SU-DHL-6 (cell line): ENCODE results near the gene ABCA12.

Experiments
- H2AFZ ChIP-seq: fragments of 200-600 bp; sonication (generic); 2 replicates; pipeline ENCODE4 v1.6.1; 2014; ENCODE audit warnings: low read depth, mild to moderate bottlenecking, moderate library complexity, mixed read lengths, antibody characterized with exemption, low read length; ENCODE audit not compliant: severe bottlenecking
- H3F3A ChIP-seq: fragments of 200-600 bp; shearing (Covaris generic); 2 replicates; pipeline ENCODE4 v1.6.0; 2016; ENCODE audit warnings: antibody characterized with exemption, mild to moderate bottlenecking; ENCODE audit not compliant: insufficient read depth
- H3K27ac ChIP-seq: fragments of 200-600 bp; sonication (generic); 2 replicates; pipeline ENCODE4 v1.5.1; 2016; ENCODE audit warnings: low read depth, mild to moderate bottlenecking, low read length, moderate library complexity, mixed read lengths
- H3K27me3 ChIP-seq: fragments of 200-600 bp; sonication (generic), shearing (Covaris generic); 2 replicates; pipeline ENCODE4 v1.6.0; 2014; ENCODE audit warnings: mild to moderate bottlenecking, low read length
- H3K36me3 ChIP-seq: fragments of 200-600 bp; sonication (generic); 2 replicates; pipeline ENCODE4 v1.6.1; 2014; ENCODE audit warnings: mild to moderate bottlenecking, low read length, mixed read lengths
- H3K4me2 ChIP-seq: fragments of 300-600, 200-600 bp; shearing (Covaris generic), sonication (generic); 2 replicates; pipeline ENCODE4 v1.6.0; 2014; ENCODE audit warnings: low read length, low read depth, mild to moderate bottlenecking; ENCODE audit not compliant: poor library complexity, severe bottlenecking
- H3K4me3 ChIP-seq: fragments of 200-600 bp; sonication (generic); 2 replicates; pipeline ENCODE4 v1.5.1; 2014; ENCODE audit warnings: antibody characterized with exemption, low read length, mild to moderate bottlenecking, mixed read lengths; ENCODE audit not compliant: insufficient read depth, poor library complexity, severe bottlenecking
- H3K79me2 ChIP-seq: fragments of 200-600 bp; sonication (generic); 2 replicates; pipeline ENCODE4 v1.6.1; 2014; ENCODE audit warnings: mild to moderate bottlenecking, low read length, moderate library complexity; ENCODE audit not compliant: insufficient read depth
- H3K9ac ChIP-seq: fragments of 200-600 bp; sonication (generic); 2 replicates; pipeline ENCODE4 v1.7.0; 2014; ENCODE audit warnings: mild to moderate bottlenecking, low read length
- H3K9me2 ChIP-seq: fragments of 200-600 bp; sonication (generic); replicated peaks from 2 replicates; pipeline ENCODE4 v1.6.1; 2014; ENCODE audit warnings: low read length; ENCODE audit not compliant: insufficient read depth
- H3K9me3 ChIP-seq: fragments of 200-600 bp; sonication (generic); 2 replicates; pipeline ENCODE4 v1.6.1; 2014; ENCODE audit warnings: low read length, mixed read lengths; ENCODE audit not compliant: insufficient read depth
- H4K20me1 ChIP-seq: fragments of 200-600 bp; sonication (generic); 2 replicates; pipeline ENCODE4 v1.6.1; 2014; ENCODE audit warnings: low read depth, mild to moderate bottlenecking, antibody characterized with exemption, low read length, moderate library complexity, mixed read lengths
- CTCF ChIP-seq: fragments of 200-600 bp; sonication (generic); IDR thresholded peaks from one replicate; pipeline ENCODE4 v1.5.1; 2017; ENCODE audit warnings: antibody characterized with exemption, mild to moderate bottlenecking, low read length, moderate library complexity; ENCODE audit not compliant: insufficient read depth, poor library complexity, severe bottlenecking
- EZH2phosphoT487 ChIP-seq: fragments of 200-600 bp; sonication (generic), shearing (Covaris generic); conservative IDR thresholded peaks from 2 replicates; pipeline ENCODE4 v1.6.1; 2018; ENCODE audit warnings: mild to moderate bottlenecking, antibody characterized with exemption, low read length, moderate library complexity, mixed read lengths

The ABCA12 gene

GRCh38 chr2:215138479-215138878 is at the start of gene ABCA12:
ABCA12 (minus strand) TSS chr2:215138626; CDS start chr2:215138208, 418 bp downstream.
- no peak within 1 kb of the TSS for H2AFZ ChIP-seq
- H3K4me3 ChIP-seq: no peak within 1 kb of the TSS
- H3K79me2 ChIP-seq: no peaks in the 10 kb centered on the region
- no peak within 1 kb of the TSS for H3K9ac ChIP-seq
- H3K9me2 ChIP-seq: no peaks in the 10 kb centered on the region
- no peaks in the 10 kb centered on the region for H3K27me3 ChIP-seq
- no peaks in the 10 kb centered on the region for H3K36me3 ChIP-seq
- no peaks in the 10 kb centered on the region for H4K20me1 ChIP-seq
- H3K9me3 ChIP-seq: no peaks in the 10 kb centered on the region
- H3F3A ChIP-seq: no peaks in the 10 kb centered on the region
- no peak within 1 kb of the TSS for H3K27ac ChIP-seq
- TF ChIP-seq EZH2phosphoT487: no peak
- no peak for TF ChIP-seq CTCF
- no peak within 1 kb of the TSS for H3K4me2 ChIP-seq

- Histone ChIP-seq H2AFZ (no peak overlapping the region), H3K4me3 (no peak overlapping the region), H3K79me2 (no peaks in the 10 kb centered on the region), H3K27ac (no peak overlapping the region), H3K9me2 (no peaks in the 10 kb centered on the region), H3K27me3 (no peaks in the 10 kb centered on the region), H3K36me3 (no peaks in the 10 kb centered on the region), H3K4me2 (no peak overlapping the region), H4K20me1 (no peaks in the 10 kb centered on the region), H3F3A (no peaks in the 10 kb centered on the region), H3K9me3 (no peaks in the 10 kb centered on the region), H3K9ac (no peak overlapping the region)
- TF ChIP-seq CTCF (no peak), EZH2phosphoT487 (no peak)
Observed at GRCh38 chr2:215188078-215188477, 49.7 kb upstream of the ABCA12 start.

GRCh38 chr2:215186021-215186420 is 47.6 kb upstream of the ABCA12 start:
- TF ChIP-seq EZH2phosphoT487 (no peak), CTCF (no peak)
- Histone ChIP-seq H2AFZ (no peak overlapping the region), H3K4me2 (no peak overlapping the region)

GRCh38 chr2:215178121-215178520 is 39.7 kb upstream of the ABCA12 start:
- TF ChIP-seq CTCF: no peak
- no peak for TF ChIP-seq EZH2phosphoT487
- no peak overlapping the region for H3K27ac ChIP-seq
- no peaks in the 10 kb centered on the region for H3K9me3 ChIP-seq
- H3K27me3 ChIP-seq: no peaks in the 10 kb centered on the region
- no peak overlapping the region for H3K4me2 ChIP-seq
- H3K9me2 ChIP-seq: no peaks in the 10 kb centered on the region
- no peaks in the 10 kb centered on the region for H3K36me3 ChIP-seq
- no peak overlapping the region for H3K4me3 ChIP-seq
- H2AFZ ChIP-seq: no peak overlapping the region
- H3K79me2 ChIP-seq: no peaks in the 10 kb centered on the region
- no peak overlapping the region for H3K9ac ChIP-seq
- no peaks in the 10 kb centered on the region for H3F3A ChIP-seq
- no peaks in the 10 kb centered on the region for H4K20me1 ChIP-seq

More at GRCh38 chr2:215186021-215186420, 47.6 kb upstream of the ABCA12 start:
- Histone ChIP-seq H3F3A (no peaks in the 10 kb centered on the region), H3K9me3 (no peaks in the 10 kb centered on the region), H3K36me3 (no peaks in the 10 kb centered on the region), H3K27me3 (no peaks in the 10 kb centered on the region), H3K9ac (no peak overlapping the region), H3K9me2 (no peaks in the 10 kb centered on the region), H3K27ac (no peak overlapping the region), H4K20me1 (no peaks in the 10 kb centered on the region), H3K79me2 (no peaks in the 10 kb centered on the region), H3K4me3 (no peak overlapping the region)
